NOMO-1 treated with DMSO at 0.1 percent for 48 hours (cell line): ENCODE data around the gene TPSB2.
"Not testable (repeated sequence)": the region's sequence is repeated elsewhere in the genome, so short reads cannot be mapped to it uniquely, and the experiment has no call there.

Experiments
- DNase-seq: peaks from one replicate; lab custom pipeline; 2025; ENCODE audit not compliant: unreplicated experiment; lab: John Stamatoyannopoulos, UW

The TPSB2 gene

DNA sequence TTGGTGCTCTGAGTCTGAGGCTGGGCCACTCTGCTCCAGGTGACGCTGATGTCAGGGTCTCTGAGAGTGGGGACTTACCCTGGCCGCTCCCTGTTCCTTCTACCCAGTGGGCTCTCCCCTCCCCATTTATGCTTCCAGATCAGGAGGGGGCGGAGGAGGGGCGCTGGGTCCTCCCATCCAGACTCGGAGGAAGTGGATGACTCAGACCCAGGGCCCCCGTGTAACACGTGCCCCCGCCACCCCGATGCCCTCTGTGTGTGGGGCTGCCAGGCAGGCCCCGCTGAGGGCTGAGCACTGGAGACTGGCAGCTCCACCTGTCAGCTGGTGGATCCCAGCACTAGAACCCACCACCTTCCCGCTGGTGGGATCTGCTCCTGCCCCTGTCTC lies at the start of gene TPSB2:
TSS of gene TPSB2 (minus strand) at position 101 of the 387 bp plus-strand sequence. CDS start 233 bp downstream, outside the sequence.
- DNase-seq: not testable (repeated sequence)

DNA sequence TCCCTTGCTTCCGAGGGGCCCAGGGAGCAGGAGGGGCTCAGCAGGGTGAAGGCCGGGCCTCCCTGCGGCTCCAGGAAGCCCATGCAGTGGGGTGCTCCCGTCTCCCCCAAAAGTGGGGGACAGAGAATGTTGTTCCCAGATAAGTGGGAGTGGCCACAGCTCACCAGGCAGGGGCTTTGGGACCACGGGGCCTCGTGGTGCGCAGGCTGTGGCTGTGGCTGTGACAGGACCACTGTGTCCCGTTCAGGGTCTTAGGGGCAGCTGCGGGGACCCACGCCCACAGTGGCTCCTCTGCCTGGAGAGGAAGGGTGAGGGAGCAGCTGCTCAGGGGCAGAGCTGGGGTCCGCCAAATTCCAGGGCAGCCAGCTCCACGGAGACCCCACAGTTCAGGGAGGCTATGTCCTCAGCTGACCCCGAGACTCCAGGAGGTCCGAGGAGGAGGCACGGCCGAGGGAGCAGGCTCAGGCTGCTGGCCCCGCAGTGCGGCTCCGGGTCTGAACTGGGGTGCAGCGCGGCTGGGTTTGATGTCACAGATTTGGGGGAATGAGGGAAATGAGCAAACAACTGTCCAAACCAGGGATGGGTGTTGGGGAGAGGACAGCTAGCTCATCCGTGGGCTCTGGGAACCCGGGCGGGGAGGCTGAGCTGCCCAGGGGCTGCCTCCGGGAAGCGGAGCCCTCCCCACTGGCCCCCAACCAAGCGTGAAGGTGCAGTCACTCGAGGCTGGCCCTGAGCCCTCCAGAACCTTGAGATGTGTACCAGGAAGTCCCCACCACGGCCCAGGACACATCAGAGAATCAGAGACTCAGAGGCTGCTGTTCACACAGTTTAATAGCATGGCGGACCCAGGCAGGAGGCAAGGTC lies 49.3 kb upstream of the TPSB2 start:
- no peak for DNase-seq

DNA sequence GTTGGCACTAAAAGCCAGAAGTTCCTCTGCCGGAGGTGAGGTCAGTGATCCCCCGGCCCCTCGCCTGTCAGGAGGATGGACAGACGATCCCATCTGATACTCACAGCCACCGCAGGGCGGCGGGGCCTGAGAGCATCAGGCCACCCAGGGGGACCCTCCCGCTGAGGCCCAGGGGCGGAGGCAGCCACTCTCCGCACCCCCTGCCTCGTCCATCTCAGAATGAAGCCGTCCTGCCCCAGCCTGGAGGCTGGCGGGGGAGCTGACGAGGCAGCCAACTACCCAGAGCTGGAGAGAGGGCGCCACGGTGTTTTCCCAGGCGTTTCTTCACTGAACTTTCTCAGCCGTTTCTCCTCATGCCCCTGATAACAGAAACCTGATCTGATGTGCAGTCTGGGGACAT lies 48.5 kb upstream of the TPSB2 start:
- no peak for DNase-seq

DNA sequence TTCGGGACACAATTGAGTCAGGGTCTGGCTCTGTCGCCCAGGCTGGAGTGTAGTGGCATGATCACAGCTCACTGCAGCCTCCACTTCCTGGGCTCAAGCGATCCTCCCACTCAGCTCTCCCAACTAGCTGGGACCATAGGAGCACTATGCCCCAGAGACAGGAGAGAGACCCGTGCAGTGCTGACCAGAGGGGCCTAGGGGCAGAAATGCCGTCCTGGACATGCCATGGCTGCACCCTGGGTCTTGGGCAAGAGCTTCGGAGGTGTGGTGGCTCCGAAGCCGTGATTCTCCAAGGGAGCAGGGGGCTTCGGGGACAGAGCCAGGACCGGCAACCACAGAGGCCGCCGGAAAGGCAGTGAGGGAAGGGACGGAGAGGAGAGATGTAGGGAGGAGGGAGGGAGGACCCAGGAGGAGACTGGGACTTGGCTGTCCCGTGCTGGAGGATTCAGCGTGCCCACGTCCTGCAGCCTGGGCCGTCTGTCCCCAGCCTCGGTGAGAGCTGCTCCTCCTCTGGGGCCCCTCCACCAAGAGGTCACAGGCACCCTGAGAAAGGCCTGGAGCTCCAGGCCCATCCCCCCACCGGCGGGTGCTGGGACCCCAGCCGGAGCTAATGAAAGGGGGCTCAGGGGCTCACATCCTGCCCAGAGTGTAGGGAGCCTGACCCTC lies 47.8 kb upstream of the TPSB2 start:
- DNase-seq: no peak

DNA sequence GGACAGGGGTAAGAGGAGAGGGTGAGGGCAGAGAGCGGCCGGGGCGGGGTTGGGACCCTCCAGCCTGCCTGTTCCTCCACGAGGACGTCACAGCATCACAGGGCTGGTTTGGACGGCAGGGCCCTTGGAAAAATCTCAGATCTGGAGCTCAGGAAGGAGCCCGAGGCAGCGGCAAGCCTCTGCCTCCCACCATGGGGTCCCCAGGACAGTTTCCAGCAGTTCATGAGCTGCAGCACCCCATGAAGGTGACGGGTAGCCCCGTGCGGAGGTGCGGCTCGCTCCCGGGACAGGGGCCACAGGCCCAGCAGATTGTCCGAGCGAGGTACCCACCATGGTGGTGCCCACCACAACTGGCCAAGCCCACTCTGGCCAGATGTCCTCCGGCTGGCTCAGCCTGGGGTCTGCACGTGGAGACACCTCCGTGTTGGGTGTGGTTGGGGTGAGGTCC lies 47.2 kb upstream of the TPSB2 start:
- no peak for DNase-seq

DNA sequence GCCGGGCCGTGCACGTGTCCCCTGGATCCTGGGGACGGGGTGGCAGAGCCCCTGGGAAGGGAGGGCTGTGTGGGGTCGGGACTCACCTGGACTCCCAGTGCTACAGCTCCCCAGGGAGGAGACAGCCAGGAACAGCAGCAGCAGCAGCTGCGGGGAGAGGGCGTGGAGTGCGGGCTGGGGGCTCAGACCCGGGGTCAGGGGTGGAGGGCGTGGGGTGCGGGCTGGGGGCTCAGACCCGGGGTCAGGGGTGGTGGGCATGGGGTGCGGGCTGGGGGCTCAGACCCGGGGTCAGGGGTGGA lies 46.5 kb upstream of the TPSB2 start:
- DNase-seq: no peak

DNA sequence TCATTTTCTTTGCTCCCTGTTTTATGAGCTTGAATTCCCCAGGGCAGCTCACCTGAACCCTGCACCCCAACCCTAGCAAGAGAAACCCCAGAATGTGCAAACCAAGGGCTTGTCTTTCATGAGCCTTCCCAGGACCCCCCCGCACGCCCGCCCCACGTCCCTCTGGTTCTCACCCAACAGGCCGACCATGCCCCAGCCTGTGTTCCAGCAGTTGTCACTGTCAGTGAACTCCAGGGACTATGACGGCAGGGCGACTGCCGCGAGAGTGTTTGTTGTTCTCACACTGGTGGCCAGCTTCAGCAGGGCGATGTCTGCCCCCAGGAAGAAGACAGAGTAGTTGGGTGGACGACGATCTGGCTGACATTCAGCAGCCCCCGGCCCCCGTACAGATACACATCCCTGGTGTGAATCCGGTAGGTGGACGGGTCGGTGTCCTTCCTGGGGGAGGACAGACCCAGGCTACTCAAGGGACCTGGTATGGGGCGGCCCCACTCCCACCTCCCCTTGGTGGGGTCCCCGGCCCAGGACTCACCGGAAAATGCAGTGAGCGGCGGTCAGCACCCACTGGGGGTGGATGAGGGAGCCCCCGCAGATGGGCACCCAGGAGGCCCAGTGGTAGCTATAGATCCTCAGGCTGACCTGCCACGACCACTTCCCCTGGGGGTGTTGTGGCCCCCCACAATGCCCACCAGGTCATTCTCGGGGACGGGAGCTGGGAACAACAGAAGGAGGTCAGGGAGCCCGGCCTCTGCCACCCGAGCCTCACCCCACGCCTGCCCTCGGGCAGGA lies 46.0 kb upstream of the TPSB2 start:
- no peak for DNase-seq

DNA sequence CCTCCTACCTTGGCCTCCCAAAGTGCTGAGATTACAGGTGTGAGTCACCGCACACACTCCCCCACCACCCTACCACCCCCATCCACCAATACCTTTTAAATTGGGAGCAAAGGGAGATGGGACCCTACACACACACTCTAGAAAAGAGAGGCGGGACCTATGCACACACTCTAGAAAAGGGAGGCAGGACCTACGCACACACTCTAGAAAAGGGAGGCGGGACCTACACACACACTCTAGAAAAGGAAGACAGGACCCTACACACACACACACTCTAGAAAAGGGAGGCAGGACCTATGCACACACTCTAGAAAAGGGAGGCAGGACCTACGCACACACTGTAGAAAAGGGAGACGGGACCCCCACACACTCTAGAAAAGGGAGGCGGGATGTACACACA lies 44.8 kb upstream of the TPSB2 start:
- no peak for DNase-seq

DNA sequence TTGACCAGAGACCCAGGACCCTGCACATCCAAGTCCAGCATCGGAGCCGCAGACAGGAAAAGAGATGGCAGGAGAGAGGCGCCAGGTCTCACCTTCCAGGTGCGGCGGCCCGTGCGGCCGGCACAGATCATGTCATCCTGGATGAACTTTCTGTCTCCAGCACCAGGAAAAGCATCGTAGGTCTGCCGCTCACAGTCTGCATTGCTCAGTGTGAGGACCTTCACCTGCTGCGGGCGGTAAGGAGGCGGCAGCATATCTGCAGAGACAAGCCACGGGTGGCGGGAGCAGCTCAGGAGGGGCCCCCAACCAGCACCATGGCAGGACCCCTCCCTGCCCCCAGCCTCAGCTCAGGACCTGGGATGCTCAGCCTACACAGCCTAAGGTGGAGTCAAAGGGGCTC lies 43.8 kb upstream of the TPSB2 start:
- DNase-seq: no peak

DNA sequence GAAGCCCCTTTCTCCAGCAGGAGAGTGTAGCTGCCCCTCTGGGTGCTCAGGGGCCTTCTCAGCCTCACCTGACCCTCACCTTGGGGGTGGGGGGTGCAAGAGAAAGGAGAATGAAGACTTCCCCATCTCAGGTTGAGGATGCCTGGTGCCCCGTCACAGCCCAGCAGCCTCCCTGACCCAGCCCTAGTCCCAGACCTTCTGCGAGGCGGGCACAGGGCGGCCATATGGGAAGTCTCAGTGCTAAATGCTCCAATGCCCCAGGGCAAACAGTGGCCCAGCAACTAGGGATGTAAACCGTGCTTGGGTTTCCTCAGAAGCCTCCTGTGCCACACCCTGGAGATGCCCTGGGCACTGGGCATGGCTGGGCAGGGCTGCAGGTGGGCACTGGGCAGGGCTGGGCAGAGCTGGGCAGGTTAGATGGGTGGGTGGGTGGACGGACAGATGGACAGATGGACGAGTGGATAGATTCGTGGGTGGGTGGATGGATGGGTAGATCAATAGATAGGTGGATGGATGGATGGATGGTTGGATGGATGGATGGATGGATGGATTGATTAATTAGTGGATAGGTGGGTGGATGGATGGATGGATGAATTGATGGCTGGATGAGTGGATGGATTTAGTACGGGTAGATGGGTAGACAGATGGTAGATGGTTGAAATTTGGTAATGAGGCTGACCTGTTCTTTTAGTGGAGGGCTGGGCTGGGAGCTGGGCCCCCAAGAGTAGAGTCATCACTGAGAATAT lies 42.6 kb upstream of the TPSB2 start:
- no peak for DNase-seq

DNA sequence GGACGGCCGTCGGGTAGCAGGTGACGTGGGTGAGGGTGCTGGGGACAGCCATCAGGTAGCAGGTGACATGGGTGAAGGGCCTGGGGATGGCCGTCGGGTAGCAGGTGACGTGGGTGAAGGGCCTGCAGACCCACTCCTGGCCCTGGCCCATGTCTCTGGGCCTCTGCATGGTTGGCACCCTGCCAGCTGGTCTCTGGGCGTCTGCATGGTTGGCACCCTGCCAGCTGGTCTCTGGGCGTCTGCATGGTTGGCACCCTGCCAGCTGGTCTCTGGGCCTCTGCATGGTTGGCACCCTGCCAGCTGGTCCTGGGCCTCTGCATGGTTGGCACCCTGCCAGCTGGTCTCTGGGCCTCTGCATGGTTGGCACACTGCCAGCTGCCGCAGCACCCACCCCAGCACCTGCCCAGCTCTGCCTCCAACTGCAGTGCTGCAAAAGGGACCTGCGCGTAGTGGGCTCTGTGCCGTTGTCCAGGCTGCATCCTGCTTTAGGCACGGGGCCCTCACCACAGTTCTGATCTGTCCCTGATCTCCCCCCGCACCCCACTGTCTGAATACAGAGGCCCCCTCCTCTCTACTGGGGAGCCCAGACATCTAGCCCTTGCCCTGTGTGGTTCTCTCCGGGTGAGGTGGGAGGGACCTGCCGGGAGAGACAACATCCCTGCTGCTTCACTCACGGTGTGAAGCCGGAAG lies 41.9 kb upstream of the TPSB2 start:
- DNase-seq: not testable (repeated sequence)

DNA sequence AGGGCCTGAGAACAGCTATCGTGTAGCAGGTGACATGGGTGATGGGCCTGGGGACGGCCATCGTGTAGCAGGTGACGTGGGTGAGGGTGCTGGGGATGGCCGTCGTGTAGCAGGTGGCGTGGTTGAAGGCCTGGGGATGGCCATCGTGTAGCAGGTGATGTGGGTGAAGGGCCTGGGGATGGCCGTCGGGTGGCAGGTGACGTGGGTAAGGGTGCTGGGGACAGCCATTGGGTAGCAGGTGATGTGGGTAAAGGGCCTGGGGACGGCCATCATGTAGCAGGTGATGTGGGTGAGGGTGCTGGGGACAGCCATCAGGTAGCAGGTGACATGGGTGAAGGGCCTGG lies 41.4 kb upstream of the TPSB2 start:
- no peak for DNase-seq

DNA sequence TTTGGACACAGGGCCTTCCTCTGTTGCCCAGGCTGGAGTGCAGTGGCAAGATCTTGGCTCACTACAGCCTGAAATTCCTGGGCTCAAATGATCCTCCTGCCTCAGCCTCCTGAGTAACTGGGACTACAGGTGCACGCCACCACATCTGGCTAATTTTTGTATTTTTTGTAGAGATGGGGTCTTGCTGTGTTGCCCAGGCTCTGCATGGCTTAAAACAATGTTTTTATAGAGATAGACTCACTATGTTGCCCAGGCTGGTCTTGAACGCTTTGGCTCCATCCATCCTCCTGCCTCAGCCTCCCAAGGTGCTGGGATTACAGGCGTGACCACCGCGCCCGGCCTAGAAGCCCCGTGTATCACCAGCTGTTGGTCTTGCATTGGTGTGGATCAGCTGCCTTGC lies 39.4 kb upstream of the TPSB2 start:
- not testable (repeated sequence) for DNase-seq

DNA sequence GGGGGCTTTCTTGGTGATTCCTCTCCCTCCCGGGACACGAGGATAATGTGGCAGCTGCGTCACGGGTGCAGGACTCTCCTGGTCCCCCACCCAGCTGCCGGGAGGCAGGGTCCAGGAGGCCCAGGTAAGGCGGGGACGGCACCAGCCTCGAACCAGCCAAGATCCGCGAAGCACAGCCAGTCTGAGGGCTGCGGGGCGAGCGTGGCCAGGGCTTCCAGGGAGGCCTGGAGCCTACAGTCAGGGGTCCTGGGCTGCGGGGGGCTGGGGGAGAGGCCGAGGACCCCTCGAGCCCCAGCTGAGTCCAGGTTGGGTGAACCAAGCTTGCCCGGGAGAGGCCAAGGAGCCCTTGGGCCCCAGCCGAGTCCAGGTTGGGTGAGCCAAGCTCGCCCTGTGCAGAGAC lies 35.8 kb upstream of the TPSB2 start:
- DNase-seq: no peak

DNA sequence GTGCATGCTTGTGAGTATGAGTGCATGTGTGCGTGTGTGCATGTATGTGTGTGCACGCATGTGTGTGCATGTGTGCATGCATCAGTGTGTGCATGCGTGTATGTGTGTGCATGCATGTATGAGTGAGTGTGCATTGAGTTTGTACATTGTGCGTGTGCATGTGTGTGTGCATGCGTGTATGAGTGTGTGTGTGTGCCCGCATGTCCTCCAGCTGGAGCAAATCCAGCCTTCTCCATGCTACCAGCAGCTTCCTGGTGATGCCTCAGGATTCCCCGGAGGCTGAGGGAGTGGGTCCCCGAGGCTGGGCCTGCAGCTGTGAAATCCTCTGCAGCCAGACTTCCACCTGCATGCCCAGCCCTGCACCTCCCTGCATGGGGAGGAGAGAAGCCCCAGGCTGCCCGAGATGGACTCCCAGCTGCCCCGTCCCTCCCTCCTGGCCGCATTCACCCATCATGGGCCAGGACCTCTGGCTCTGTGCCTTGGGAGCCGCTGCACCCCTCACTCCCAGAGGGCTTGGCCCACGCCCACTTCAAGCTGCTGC lies 35.2 kb upstream of the TPSB2 start:
- DNase-seq: no peak

DNA sequence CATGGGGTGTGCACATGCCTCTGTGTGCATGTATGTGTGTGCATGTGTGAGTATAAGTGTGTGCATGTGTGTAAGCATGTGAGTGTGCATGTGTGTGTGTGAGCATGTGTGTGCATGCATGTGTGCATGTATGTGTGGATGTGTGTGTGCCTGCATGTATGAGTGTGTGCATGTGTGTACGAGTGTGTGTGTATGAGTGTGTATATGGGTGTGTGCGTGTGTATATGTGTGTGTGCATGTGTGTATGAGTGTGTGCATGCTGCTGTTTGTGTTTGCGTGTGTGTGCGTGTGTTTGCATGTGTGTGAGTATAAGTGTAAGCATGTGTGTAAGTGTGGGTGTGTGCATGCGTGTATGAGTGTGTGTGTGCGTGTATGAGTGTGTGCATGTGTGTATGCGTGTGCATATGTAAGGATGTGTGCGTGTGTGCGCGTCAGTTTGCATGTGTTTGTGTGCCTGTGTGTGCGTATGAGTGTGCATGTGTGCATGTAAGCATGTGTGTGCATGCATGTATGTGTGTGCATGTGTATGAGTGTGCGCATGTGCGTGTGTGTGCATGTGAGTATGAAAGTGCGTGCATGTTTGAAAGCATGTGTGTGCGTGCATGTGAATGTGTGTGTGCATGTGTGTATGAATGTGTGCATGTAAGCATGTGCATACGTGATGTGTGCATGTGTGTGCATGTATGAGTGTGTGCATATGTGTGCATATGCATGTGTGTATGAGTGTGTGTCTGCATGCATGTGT lies 34.5 kb upstream of the TPSB2 start:
- DNase-seq: no peak

DNA sequence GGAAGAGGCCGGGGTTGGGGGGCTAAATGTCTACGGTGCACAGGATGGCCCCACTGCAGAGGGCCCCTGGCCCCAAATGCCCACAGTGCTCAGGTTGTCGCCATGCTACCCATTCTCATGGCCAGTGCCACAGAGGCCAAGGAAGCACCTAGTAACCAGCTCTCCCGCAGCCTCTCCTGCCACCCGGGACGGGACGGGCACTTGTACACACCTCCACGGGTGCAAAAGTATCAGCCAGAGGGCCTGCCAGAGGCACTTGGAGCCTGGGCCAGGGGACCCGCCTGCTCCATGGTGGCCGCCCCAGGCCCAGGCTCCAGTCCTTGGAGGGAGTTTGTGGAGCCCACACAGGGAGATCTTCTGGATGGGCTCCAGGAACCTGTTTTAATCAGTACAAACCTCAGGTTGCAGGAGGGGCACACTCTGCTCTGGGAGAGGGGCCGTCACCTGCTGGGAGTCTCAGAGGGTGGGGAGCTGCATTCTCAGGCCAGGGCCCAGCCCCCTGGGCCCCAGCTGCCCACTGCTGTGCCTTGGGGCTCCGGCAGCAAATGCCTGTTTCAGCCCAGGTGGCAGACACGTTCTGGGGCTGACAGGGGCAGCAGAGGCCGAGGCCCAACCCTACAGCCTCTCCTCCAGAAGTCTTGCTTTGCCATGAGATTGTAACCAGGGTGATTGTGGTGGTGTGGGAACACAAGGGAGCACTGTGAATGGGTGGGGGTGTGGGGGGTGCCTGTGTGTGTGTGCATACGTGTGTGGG lies 33.8 kb upstream of the TPSB2 start:
- no peak for DNase-seq

DNA sequence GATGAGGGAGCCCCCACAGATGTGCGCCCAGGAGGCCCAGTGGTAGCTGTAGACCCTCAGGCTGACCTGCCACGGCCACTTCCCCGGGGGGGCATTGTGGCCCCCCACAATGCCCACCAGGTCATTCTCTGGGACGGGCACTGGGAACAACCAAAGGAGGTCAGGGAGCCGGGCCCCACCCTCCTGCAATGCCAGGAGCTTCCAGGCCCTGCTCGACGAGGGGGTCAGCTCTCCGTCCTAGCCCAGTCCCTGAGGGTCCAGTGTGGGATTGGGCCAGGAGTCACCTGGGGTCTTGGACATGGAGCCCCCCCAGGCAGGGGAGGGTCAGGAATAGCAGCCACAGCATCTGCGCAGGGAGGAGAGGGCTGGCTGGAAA lies 32.9 kb upstream of the TPSB2 start:
- DNase-seq: no peak

DNA sequence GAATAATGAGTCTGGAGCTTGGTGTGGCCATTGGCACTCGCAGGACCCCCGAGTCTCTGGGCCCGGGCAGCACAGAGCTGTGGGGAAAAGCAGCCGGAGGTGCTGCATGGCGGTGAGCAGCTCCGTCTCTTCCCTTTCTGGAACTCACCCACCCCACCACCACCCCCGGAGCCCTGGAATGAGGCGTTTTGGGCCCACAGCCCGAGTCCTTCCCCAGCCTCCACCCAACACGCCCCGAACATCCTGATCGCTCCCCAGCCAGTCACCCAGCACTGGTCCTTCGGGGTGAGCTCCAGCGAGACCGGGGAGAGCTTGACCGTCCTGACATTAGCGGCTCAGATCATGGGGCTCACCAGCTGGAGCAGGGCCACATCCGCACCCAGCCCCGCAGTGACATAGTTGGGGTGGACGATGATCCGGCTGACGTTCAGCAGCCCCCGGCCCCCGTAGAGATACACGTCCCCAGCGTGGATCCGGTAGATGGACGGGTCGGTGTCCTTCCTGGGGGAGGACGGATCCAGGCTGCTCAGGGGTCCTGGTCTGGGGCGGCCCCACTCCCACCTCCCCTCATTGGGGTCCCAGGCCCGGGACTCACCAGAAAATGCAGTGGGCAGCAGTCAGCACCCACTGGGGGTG lies 32.3 kb upstream of the TPSB2 start:
- DNase-seq: no peak
